Renal cortical epithelial cell (primary cell): ENCODE data around the gene GJA9. TPM values are rescaled to one million over a fixed set of nuclear protein-coding genes. Genes with fewer than 3 reads are reported as not detected.
"Not testable (repeated sequence)": the region's sequence is repeated elsewhere in the genome, so short reads cannot be mapped to it uniquely, and the experiment has no call there.

Experiments
- DNase-seq: peaks from one replicate; pipeline ENCODE4 v3.0.0-alpha.2; 2011; ENCODE audit warnings: low read depth
- total RNA-seq: library from RNA; depleted of rRNA; stranded (reverse); fragments of >200 nt; gene quantifications from 2 replicates; pipeline ENCODE4 v1.2.3, GENCODE V29; 2014

The GJA9 gene
- total RNA-seq, 1 donor from 2014 or later: 0.20 TPM

- DNase-seq: peak; percentile 89
Observed at GRCh38 chr1:38873027-38873969, 8.1 kb downstream of the GJA9 start, which contains the start of gene MYCBP. Gene MYCBP (minus strand): TSS chr1:38873348. CDS start chr1:38873305, 43 bp downstream.

- peak; percentile 18 for DNase-seq
Observed at GRCh38 chr1:38872401-38873026, 8.9 kb downstream of the GJA9 start.

GRCh38 chr1:38870996-38871395 is 10.4 kb downstream of the GJA9 start:
- DNase-seq: no peak

GRCh38 chr1:38867208-38867607 is 14.2 kb downstream of the GJA9 start:
- no peak for DNase-seq

- no peak for DNase-seq
Observed at GRCh38 chr1:38865112-38865715, 16.2 kb downstream of the GJA9 start.

GRCh38 chr1:38860454-38860795 is 21.0 kb downstream of the GJA9 start:
- no peak for DNase-seq

GRCh38 chr1:38859561-38860453 is 21.6 kb downstream of the GJA9 start, which contains the start of gene RRAGC:
Gene RRAGC (minus strand): TSS chr1:38859772. CDS start chr1:38859646, 126 bp downstream.
- peak; percentile 88 for DNase-seq

GRCh38 chr1:38858833-38859560 is 22.4 kb downstream of the GJA9 start:
- DNase-seq: peak; percentile 75

- no peak for DNase-seq
Observed at GRCh38 chr1:38852780-38853179, 28.6 kb downstream of the GJA9 start.

- DNase-seq: no peak
Observed at GRCh38 chr1:38848071-38848470, 33.3 kb downstream of the GJA9 start.

GRCh38 chr1:38846210-38846609 is 35.2 kb downstream of the GJA9 start:
- no peak for DNase-seq

- DNase-seq: not testable (repeated sequence)
Observed at GRCh38 chr1:38845088-38845487, 36.3 kb downstream of the GJA9 start.

- DNase-seq: no peak
Observed at GRCh38 chr1:38840281-38840680, 41.1 kb downstream of the GJA9 start.

GRCh38 chr1:38839363-38839762 is 42.0 kb downstream of the GJA9 start:
- no peak for DNase-seq

- DNase-seq: not testable (repeated sequence)
Observed at GRCh38 chr1:38836316-38836715, 45.1 kb downstream of the GJA9 start.

GRCh38 chr1:38834937-38835827 is 46.2 kb downstream of the GJA9 start:
- peak; percentile 85 for DNase-seq

- peak; percentile 8 for DNase-seq
Observed at GRCh38 chr1:38834221-38834782, 47.1 kb downstream of the GJA9 start.

- DNase-seq: no peak
Observed at GRCh38 chr1:38833146-38833545, 48.2 kb downstream of the GJA9 start.

GRCh38 chr1:38832370-38832734 is 49.0 kb downstream of the GJA9 start:
- no peak for DNase-seq
